NOMO-1 (cell line): ENCODE measurements around the gene CELF3.
A peak's percentile ranks its signal among the peaks of the same experiment; 100 is the strongest.

Experiments used
- DNase-seq, 2 experiments: peaks; one replicate each; lab custom pipeline; 2025; ENCODE audit not compliant: unreplicated experiment in 2 of 2; lab: John Stamatoyannopoulos, UW

The CELF3 gene

DNA sequence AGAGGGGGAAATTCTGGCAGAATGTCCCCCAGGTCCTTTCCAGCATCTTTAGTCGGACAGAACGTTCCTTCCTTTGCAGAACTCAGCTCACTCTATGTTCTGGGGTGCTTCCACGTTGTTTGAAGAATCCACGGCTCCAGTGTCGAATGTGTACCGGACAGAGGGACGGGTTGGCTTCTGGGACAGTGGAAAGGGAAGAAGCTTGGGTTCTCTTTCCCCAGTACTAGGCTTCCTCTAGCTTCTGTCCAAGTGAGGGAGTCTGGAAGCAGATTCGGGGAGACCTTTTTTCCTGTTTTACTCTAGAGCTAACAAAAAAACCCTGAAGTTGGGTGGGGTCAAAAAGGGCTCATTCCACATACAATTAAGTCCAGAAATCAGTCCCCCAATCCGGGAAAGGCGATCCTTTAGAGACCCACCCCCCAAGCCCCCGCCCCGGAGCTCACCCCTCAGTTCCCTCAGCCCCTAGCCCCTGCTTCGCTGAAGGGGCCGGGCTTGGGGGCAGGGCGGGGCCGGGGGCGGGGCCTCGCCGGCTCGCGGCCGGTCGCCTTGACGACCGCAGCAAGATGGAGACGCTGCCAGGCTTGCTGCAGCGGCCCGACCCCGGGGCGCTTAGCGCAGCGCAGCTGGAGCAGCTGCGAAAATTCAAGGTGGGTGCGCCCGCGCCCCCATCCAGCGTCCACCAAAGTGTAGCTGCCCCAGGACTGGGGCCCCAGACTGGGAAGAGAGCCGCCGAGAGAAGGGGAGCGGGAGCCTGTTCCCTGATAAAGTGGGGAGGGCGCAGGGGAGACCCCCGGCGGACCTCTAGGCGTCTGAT is 4.6 kb upstream of the CELF3 start, which contains the start of gene RIIAD1:
Gene RIIAD1 (plus strand): TSS at position 549 of the 814 bp plus-strand sequence. CDS start 15 bp downstream, at position 564.
- DNase-seq: peak in 1 of 2 experiments; percentile 2

DNA sequence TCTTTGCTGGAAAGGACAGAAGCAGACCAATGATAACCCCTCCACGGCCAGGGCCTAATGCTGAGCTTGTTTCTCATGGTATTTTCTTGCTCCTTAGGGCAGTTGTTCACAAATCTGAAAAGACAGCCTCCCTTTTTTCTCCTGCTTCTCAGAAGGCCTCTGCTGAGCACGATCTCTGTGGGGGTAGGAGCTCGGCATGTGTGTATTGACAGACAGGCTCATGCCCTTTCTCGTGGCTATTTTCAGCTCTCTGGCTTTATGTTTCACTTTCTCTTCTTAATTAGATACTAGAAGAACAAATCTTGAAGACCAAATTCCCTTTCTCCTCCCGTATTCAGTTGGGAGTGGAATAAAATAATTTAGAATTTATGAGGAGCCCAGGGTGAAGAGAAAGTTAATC is 4.0 kb upstream of the CELF3 start:
- DNase-seq: peak; percentile 11 to 21

DNA sequence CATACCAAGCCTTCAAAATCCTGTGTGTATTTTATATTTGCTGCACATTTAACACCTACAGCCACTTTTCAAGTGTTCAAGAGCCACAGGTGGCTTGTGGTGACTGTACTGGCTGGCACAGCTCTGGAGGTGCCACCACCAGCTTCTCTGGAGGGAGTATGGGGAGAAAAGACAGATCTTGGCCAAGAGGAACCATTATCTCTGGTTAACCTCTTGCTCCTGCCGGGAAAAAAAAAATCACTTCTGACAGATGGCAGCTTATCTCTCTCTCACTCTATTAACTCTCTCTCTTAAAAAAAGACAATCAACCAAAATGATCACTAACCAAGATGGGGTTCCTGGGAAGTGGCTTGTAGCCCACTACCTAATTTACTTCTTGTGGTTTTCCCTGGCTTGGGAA is 3.5 kb upstream of the CELF3 start:
- DNase-seq: no peak

GRCh38 chr1:151718666-151719065 is 2.1 kb upstream of the CELF3 start:
- no peak for DNase-seq

DNA sequence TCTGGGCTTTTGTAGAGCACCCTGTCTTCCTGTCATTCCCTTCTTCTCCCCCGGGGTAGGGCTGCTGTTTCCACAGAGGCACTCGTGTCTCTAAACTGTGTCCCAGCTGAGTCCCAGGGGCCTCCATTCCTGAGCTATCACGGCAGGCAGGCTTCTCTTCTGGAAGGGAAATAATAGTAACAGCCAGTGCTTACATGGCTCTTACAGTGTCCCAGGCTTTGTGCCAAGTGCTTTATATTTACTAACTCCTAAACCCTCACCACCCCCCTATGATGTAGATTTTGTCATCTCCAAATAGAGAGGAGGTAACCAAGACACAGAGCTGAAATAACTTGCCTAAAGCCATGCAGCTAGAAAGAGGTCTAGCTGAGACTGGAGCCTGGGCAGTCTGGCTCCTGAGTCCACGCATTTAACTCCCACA is 1.4 kb upstream of the CELF3 start:
- DNase-seq: no peak

- DNase-seq: no peak
These were observed 219 bp downstream of the CELF3 start for GRCh38 chr1:151716405-151716762.

GRCh38 chr1:151715726-151716404 is 738 bp downstream of the CELF3 start:
- no peak for DNase-seq

DNA sequence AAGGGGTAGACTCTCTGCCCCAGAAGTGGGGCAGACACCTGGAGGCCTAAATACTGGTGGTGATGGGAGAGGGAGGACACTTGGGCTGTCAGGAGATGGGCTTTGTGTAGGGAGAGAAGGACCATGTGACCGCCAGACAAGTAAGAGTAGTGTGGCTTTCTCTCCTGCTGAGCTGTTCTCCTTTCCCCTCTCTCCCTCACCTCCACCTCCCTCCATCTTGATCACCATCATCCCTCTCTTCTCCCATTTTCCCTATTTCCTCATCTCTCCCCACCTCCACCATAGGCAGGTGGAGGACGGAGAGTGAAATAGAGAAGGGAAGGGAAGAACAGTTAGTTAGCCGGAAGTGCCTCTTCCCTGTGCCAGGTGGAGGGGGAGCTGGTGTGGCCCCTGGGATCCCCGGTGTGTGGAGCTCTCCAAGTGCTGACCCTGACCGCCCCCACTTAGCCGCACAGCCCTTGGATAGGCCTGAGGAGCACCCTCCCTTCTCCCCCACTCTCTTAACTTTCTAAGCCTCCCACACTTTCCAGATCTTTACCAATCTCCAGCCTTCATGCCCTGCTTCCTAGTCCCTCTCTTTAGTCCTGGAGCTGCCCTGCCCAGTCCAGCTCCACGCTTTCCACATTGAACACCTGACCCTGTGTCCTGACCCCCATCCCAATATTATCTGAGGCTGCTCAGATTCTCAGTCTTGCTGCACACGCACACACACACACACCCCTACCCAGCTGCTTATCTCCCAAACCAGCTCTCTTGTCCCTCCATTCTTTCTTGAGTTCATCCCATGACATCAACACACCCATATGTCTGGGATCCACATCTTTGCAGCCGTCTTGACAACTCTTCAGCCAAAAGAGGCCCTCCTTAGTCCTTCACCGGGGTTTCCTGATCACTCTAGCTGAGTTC is 1.5 kb downstream of the CELF3 start:
- DNase-seq: no peak

- DNase-seq: no peak
These were observed 2.7 kb downstream of the CELF3 start for GRCh38 chr1:151713874-151714273.

- DNase-seq: no peak
These were observed 3.6 kb downstream of the CELF3 start for GRCh38 chr1:151713044-151713443.

DNA sequence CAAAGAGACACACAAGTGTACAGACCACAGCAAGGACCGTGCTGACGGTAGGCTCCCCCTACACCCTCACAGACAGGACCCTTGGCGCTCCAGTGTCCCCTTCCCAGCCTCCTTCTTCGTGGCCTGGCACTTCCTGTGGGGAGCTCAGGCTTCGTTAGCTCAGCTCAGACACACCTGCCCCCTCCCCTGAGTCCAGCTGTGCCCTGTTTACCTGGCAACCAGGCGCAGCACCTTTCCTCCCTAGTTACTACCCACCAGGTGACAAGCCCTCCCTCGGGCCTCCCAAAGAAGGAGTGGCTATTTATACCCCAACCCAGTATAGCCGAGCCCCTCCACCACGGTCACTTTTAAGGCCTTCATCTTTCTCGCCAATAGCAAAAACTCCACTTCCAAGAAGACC is 4.7 kb downstream of the CELF3 start:
- no peak for DNase-seq

DNA sequence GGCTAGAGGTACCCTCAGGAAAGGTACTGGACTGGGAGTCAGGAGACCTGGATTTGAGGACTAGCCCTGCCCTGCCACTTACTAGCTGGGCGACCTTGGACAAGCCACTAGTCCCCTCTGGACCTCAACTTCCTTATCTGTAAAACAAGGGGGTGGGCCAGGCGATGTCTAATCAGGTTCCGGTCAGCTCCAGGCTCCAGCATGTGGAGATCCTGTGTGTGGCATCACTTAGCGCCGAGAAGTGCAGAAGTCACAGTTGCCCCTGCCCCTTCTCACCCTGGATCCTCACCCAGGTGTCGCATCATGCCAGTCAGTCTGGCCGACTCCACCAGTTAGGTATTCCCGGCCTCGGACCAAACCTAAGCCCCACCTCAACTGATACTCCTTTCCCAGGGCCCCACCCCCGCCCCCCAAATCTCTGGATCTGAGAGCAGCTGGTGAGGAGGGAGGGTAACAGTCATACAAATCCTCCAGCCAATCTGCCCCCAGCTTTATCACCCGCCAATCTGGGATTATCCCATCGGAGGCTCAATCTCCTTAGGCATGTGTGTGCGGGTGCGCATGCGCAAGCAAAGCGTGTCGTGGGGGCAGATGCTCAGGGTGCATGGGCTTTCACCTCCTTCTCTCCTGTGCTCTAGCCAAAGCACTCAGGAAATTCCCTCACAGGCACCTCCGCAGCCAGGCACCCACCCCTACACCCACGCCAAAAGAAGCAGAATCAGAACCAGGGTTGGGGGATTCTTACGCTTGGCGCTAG is 5.4 kb downstream of the CELF3 start:
- DNase-seq: no peak

GRCh38 chr1:151710187-151710840 is 6.3 kb downstream of the CELF3 start:
- DNase-seq: no peak

DNA sequence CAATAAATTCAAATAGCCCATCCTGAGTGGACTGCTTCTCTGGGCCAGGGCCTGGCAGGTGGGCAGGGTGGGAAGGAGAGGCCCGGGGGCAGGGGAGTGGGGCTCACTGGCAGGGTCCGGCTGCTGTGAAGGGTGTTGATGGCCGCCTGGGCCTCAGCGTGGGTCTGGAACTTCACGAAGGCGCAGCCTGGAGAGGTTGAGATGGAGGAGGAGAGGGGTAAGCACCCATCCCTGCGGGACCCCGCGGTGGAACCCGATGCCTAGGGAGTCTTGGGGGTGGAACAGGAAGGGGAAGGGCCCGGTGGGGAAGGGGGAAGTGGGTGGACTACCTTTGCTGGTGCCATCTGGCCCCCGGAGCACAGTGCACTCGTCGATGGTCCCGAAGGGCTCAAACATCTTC is 7.7 kb downstream of the CELF3 start:
- no peak for DNase-seq

GRCh38 chr1:151707541-151708065 is 9.0 kb downstream of the CELF3 start:
- DNase-seq: no peak

DNA sequence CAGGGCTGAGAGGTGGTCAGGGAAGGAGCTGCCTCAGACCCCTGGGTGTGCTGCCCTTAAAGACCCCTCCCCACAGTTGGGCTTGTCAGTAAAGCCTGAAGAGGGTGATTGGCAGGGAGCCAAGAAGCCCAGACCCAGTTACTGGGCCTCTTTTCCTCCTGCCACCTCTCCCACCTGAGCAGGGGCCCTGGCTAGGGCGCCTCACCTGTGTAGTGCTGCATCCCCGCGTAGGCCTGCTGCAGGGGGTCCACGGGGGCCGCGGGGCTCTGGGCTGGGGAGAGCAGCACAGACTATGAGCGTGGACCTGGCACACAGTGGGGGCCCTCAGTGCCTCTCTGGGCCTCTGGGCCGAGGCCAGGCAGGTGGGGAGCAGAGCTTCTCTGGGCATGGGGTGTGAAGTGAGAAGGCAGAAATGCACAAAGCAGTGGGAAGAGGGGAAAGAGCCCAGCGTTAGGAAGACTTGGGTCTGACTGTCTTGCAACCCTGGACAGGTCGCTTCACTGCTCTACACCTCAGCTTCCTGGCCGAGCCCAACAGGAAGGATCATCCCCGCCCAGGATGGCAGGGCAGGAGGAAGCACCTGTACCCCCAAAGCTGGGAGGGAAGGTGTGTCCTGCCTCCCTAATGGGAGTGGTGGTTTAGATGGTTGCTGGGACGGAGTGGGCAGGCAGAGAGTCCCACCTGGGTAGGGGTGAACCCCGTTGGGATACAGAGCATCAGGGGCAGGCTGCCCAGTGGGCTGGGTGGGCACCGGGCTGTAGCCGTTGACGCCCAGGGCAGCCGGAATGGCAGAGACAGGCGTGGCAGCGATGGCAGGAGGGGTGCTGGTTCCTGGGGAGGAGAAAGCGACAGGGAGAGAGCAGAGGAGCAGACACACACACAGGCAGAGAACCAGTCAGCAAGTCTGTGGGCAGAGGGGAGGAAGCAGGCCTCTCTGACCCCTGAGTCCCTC is 9.9 kb downstream of the CELF3 start:
- no peak for DNase-seq

DNA sequence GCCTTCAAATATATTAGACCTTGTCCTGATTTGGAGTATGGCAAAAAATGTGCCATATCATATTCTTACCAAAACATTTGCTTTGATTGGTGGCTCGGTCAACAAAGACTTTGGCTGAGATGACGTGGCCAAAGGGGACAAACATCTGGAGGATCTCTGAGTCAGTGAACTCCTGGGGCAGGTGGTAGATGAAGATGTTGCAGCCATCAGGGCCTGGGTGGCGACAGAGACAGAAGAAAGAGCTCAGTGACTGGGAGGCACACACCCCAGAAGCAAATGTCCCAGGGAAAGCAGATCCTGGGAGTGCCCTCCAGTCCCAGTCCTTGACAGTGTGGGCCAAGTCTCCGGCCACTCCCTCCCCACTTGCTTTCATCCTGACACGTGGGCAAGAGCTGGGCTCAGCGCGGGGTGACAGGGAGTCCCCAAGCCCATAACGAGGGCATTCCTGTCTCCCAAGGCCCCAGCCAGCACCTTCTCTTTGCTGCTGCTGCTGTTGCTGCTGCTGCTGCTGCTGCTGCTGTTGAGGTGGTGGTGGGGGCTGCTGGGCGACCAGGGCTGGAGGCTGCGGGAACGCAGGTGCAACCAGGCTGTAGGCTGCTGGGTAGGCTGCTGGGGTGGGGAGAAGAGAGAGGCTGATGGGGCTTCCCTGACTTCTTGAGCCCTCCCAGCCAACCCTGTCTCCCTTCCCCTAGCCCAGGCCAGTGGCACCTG is 10.7 kb downstream of the CELF3 start:
- no peak for DNase-seq

- DNase-seq: no peak
These were observed 11.5 kb downstream of the CELF3 start for GRCh38 chr1:151705146-151705545.
